Neural progenitor cell (in vitro differentiated cells): ENCODE measurements around the gene SAMMSON. TPM values are rescaled to one million over a fixed set of nuclear protein-coding genes. Genes with fewer than 3 reads are reported as not detected.

ENCODE experiments used
- DNase-seq: peaks from one replicate; pipeline ENCODE4 v3.0.0-alpha.2; 2016; ENCODE audit warnings: low spot score
- H2AFZ ChIP-seq: fragments of 200-600 bp; sonication (generic); replicated peaks from 2 replicates; pipeline ENCODE4 v1.6.1; 2016; ENCODE audit warnings: antibody characterized with exemption
- H3F3A ChIP-seq: fragments of 200-600 bp; sonication (generic); 2 replicates; pipeline ENCODE4 v1.6.1; 2016; ENCODE audit warnings: antibody characterized with exemption, low read depth
- H3K27ac ChIP-seq: fragments of 200-600 bp; sonication (generic); 2 replicates; pipeline ENCODE4 v1.5.1; 2016; ENCODE audit warnings: mild to moderate bottlenecking
- H3K27me3 ChIP-seq: fragments of 200-600 bp; sonication (generic); 2 replicates; pipeline ENCODE4 v1.6.1; 2016; ENCODE audit warnings: mild to moderate bottlenecking, moderate library complexity
- H3K36me3 ChIP-seq: fragments of 200-600 bp; sonication (generic); 2 replicates; pipeline ENCODE4 v1.5.1; 2016
- H3K4me1 ChIP-seq: fragments of 200-600 bp; sonication (generic); 2 replicates; pipeline ENCODE4 v1.6.1; 2016; ENCODE audit warnings: mixed run types
- H3K4me2 ChIP-seq: fragments of 200-600 bp; sonication (generic); 2 replicates; pipeline ENCODE4 v1.6.1; 2016
- H3K4me3 ChIP-seq: fragments of 200-600 bp; sonication (generic); 2 replicates; pipeline ENCODE4 v1.5.1; 2016
- H3K79me2 ChIP-seq: fragments of 200-600 bp; sonication (generic); 2 replicates; pipeline ENCODE4 v1.6.1; 2016; ENCODE audit warnings: low read depth
- H3K9ac ChIP-seq: fragments of 200-600 bp; sonication (generic); 2 replicates; pipeline ENCODE4 v1.6.1; 2016
- H3K9me3 ChIP-seq: fragments of 200-600 bp; sonication (generic); 2 replicates; pipeline ENCODE4 v1.5.1; 2016; ENCODE audit warnings: low read depth
- H4K20me1 ChIP-seq: fragments of 200-600 bp; sonication (generic); 2 replicates; pipeline ENCODE4 v1.6.1; 2016; ENCODE audit warnings: low read depth
- H3K27ac Mint-ChIP-seq: 3 replicates; pipeline ENCODE4 v1.8.0; 2021; ENCODE audit warnings: mixed read lengths
- H3K27me3 Mint-ChIP-seq: 2 replicates; pipeline ENCODE4 v1.8.0; 2022; ENCODE audit warnings: low read depth, mild to moderate bottlenecking, inconsistent platforms, moderate library complexity, mixed read lengths; ENCODE audit not compliant: insufficient read depth
- H3K36me3 Mint-ChIP-seq: 3 replicates; pipeline ENCODE4 v1.8.0; 2021; ENCODE audit warnings: mixed read lengths
- H3K4me1 Mint-ChIP-seq: 3 replicates; pipeline ENCODE4 v1.8.0; 2021; ENCODE audit warnings: mixed read lengths
- H3K4me3 Mint-ChIP-seq: 3 replicates; pipeline ENCODE4 v1.8.0; 2021; ENCODE audit warnings: mild to moderate bottlenecking, moderate library complexity, mixed read lengths
- H3K9me3 Mint-ChIP-seq: 3 replicates; pipeline ENCODE4 v1.8.0; 2020; ENCODE audit warnings: mixed read lengths
- EZH2 ChIP-seq: fragments of 200-600 bp; sonication (generic); IDR thresholded peaks from 2 replicates; pipeline ENCODE4 v1.6.1; 2017; ENCODE audit warnings: antibody characterized with exemption, mild to moderate bottlenecking, moderate library complexity
- EZH2phosphoT487 ChIP-seq: fragments of 200-600 bp; sonication (generic); IDR thresholded peaks from 2 replicates; pipeline ENCODE4 v1.6.1; 2017; ENCODE audit warnings: antibody characterized with exemption
- total RNA-seq: library from RNA; depleted of rRNA; stranded (reverse); fragments of >200 nt; gene quantifications from 2 replicates; pipeline ENCODE4 v1.2.3, GENCODE V29; 2015; ENCODE audit warnings: low replicate concordance
- TF ChIP-seq, protein P1 (sequence below): fragments of 200-600 bp; sonication (generic); IDR thresholded peaks from 2 replicates; pipeline ENCODE4 v1.5.1; 2017; ENCODE audit warnings: antibody characterized with exemption, mild to moderate bottlenecking

Gene SAMMSON
- total RNA-seq, 1 donor from 2014 or later = not detected

DNA sequence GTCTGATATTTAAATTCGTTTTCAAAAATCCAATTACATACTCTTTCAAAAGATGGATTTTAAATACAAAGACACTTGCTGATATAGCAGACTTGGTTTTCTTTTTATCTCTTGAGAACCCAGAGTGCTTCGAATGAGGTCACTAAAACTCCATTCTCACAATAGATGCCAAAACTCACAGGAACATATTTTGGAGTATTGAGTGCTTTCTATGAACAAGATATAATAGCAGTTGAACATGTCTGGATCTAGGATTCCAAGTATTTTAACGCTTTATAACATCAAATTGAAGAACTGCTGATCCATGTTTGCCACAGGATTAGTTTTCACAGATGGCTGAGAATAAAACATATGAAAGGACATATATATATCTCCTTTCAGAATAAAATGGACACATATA, 113.2 kb downstream of the SAMMSON start:
- Histone ChIP-seq H3K27ac (no peak overlapping the region), H3K4me3 (no peak overlapping the region), H3K36me3 (no peaks in the 10 kb centered on the region), H3K4me2 (no peak overlapping the region), H3K9me3 (no peaks in the 10 kb centered on the region), H3F3A (no peaks in the 10 kb centered on the region), H3K4me1 (no peaks in the 10 kb centered on the region), H2AFZ (no peak overlapping the region), H3K9ac (no peak overlapping the region), H3K79me2 (no peaks in the 10 kb centered on the region), H3K27me3 (no peaks in the 10 kb centered on the region), H4K20me1 (no peaks in the 10 kb centered on the region)
- TF ChIP-seq EZH2 (no peak), EZH2phosphoT487 (no peak)
- TF ChIP-seq, protein P1, sequence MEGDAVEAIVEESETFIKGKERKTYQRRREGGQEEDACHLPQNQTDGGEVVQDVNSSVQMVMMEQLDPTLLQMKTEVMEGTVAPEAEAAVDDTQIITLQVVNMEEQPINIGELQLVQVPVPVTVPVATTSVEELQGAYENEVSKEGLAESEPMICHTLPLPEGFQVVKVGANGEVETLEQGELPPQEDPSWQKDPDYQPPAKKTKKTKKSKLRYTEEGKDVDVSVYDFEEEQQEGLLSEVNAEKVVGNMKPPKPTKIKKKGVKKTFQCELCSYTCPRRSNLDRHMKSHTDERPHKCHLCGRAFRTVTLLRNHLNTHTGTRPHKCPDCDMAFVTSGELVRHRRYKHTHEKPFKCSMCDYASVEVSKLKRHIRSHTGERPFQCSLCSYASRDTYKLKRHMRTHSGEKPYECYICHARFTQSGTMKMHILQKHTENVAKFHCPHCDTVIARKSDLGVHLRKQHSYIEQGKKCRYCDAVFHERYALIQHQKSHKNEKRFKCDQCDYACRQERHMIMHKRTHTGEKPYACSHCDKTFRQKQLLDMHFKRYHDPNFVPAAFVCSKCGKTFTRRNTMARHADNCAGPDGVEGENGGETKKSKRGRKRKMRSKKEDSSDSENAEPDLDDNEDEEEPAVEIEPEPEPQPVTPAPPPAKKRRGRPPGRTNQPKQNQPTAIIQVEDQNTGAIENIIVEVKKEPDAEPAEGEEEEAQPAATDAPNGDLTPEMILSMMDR = no peak
- Mint-ChIP-seq H3K9me3 (no peaks in the 10 kb centered on the region), H3K27ac (no peak overlapping the region), H3K36me3 (no peaks in the 10 kb centered on the region), H3K4me3 (no peak overlapping the region), H3K27me3 (peaks cover 2% of the 10 kb centered on the region), H3K4me1 (no peaks in the 10 kb centered on the region)
- DNase-seq = no peak

DNA sequence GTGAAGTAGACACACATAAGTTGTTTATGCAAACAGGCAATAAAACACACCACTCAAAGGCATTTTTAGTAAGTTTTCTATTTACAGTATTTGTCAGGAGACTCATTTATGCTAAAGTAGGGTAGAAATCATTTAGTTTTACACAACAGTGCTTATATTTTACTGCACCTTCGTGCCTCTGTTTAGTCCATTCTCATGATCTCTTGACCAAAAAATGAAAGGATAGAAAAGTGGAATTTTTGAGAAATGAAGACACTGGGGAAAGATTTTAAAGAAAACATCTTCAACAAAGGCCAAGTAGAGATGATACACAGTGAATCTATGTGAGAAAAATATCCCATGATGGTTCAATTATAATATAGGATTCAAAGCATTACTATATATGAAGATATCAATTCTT, 114.9 kb downstream of the SAMMSON start:
- Histone ChIP-seq H3K4me1 (no peaks in the 10 kb centered on the region), H3K9me3 (no peaks in the 10 kb centered on the region), H2AFZ (no peak overlapping the region), H3F3A (no peaks in the 10 kb centered on the region), H3K4me2 (no peak overlapping the region), H3K79me2 (no peaks in the 10 kb centered on the region), H3K4me3 (no peak overlapping the region), H3K27ac (no peak overlapping the region), H3K36me3 (no peaks in the 10 kb centered on the region), H4K20me1 (no peaks in the 10 kb centered on the region), H3K27me3 (no peaks in the 10 kb centered on the region), H3K9ac (no peak overlapping the region)
- Mint-ChIP-seq H3K4me3 (no peak overlapping the region), H3K4me1 (no peaks in the 10 kb centered on the region), H3K27me3 (no peaks in the 10 kb centered on the region), H3K27ac (no peak overlapping the region), H3K9me3 (no peaks in the 10 kb centered on the region), H3K36me3 (no peaks in the 10 kb centered on the region)
- no peak for DNase-seq
- TF ChIP-seq EZH2phosphoT487 (no peak), EZH2 (no peak)
- TF ChIP-seq, protein P1 = no peak

DNA sequence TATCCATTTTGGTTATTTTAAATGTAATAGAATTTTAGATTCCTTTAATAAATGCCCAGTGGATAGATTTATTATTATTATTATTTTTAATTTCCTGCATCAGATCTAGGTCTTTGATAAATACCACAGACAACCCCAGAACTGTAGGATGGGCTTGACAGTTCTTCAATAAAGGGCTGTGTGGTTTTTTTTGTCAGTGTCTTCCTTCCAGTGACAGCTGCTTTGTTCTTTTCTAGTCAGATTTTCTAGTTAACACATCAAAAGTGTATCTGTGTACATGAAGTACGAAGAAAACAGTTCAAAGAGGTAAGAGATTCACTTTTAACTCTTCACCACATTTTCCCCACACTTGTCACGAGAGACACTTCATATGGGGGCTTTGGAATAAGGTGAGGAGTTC, 120.3 kb downstream of the SAMMSON start:
- Mint-ChIP-seq H3K4me3 (no peak overlapping the region), H3K4me1 (no peaks in the 10 kb centered on the region), H3K9me3 (peaks cover 4% of the 10 kb centered on the region), H3K27me3 (no peaks in the 10 kb centered on the region), H3K36me3 (no peaks in the 10 kb centered on the region), H3K27ac (no peak overlapping the region)
- DNase-seq = no peak
- Histone ChIP-seq H3K9me3 (no peaks in the 10 kb centered on the region), H4K20me1 (no peaks in the 10 kb centered on the region), H3K4me3 (no peak overlapping the region), H3K4me1 (no peaks in the 10 kb centered on the region), H3K27me3 (no peaks in the 10 kb centered on the region), H3F3A (no peaks in the 10 kb centered on the region), H3K79me2 (no peaks in the 10 kb centered on the region), H2AFZ (no peak overlapping the region), H3K36me3 (no peaks in the 10 kb centered on the region), H3K4me2 (no peak overlapping the region), H3K9ac (no peak overlapping the region), H3K27ac (no peak overlapping the region)
- TF ChIP-seq, protein P1 = no peak
- TF ChIP-seq EZH2 (no peak), EZH2phosphoT487 (no peak)
